Measurements from ENCODE around the gene CDK19. TPM values are rescaled to one million over a fixed set of nuclear protein-coding genes. Genes with fewer than 3 reads are reported as not detected.

The CDK19 gene
- total and polyA plus RNA-seq, 7 experiments from 2014 or later: 1.3 to 24.4 (median 20.4) TPM

GRCh38 chr6:110615722-110616121 is 199.5 kb downstream of the CDK19 start:
- Mint-ChIP-seq H3K4me1 (peaks cover 0 to 14% (median 0%) of the 10 kb centered on the region in 7 donors), H3K27me3 (no peaks in the 10 kb centered on the region), H3K27ac (no peak overlapping the region), H3K9me3 (no peaks in the 10 kb centered on the region), H3K36me3 (peaks cover 0 to 50% (median 19%) of the 10 kb centered on the region in 5 donors), H3K4me3 (no peak overlapping the region)
- Histone ChIP-seq H3K4me3 (ENCODE audit: low read length) (no peak overlapping the region), H3K9me3 (ENCODE audit: control insufficient read depth in 2 of 3, low read length in 3 of 3) (no peaks in the 10 kb centered on the region), H3K27ac (ENCODE audit: low read depth, low read length) (no peak overlapping the region), H3K27me3 (ENCODE audit: control insufficient read depth in 2 of 2, insufficient read depth in 2 of 2, low read length in 2 of 2) (no peaks in the 10 kb centered on the region), H3K4me1 (ENCODE audit: control insufficient read depth in 2 of 2, insufficient read depth in 2 of 2, low read length in 2 of 2) (no peaks in the 10 kb centered on the region), H3K36me3 (ENCODE audit: control insufficient read depth in 2 of 3, insufficient read depth in 3 of 3, low read length in 3 of 3) (peaks cover 0 to 14% (median 5%) of the 10 kb centered on the region in 3 experiments)
- CTCF ChIA-PET: no interaction called here
- intact Hi-C loops (cut with micrococcal nuclease): no loop called here
- ATAC-seq: no peak
- POLR2A ChIA-PET: no interaction called here
- no peak for DNase-seq

GRCh38 chr6:110614586-110614985 is 200.7 kb downstream of the CDK19 start:
- no peak for DNase-seq
- Histone ChIP-seq H3K4me1 (ENCODE audit: control insufficient read depth in 2 of 2, insufficient read depth in 2 of 2, low read length in 2 of 2) (no peaks in the 10 kb centered on the region), H3K36me3 (ENCODE audit: control insufficient read depth in 2 of 3, insufficient read depth in 3 of 3, low read length in 3 of 3) (peaks cover 0 to 11% (median 5%) of the 10 kb centered on the region in 3 experiments), H3K27me3 (ENCODE audit: control insufficient read depth in 2 of 2, insufficient read depth in 2 of 2, low read length in 2 of 2) (no peaks in the 10 kb centered on the region), H3K9me3 (ENCODE audit: control insufficient read depth in 2 of 3, low read length in 3 of 3) (no peaks in the 10 kb centered on the region), H3K27ac (ENCODE audit: low read depth, low read length) (no peak overlapping the region), H3K4me3 (ENCODE audit: low read length) (no peak overlapping the region)
- ATAC-seq: no peak
- POLR2A ChIA-PET: no interaction called here
- no peak overlapping the region for H3K27ac Mint-ChIP-seq
- intact Hi-C loops (cut with micrococcal nuclease): no loop called here
- peaks cover 0 to 14% (median 0%) of the 10 kb centered on the region in 7 donors for H3K4me1 Mint-ChIP-seq
- H3K4me3 Mint-ChIP-seq: no peak overlapping the region
- no peaks in the 10 kb centered on the region for H3K27me3 Mint-ChIP-seq
- CTCF ChIA-PET: no interaction called here
- H3K9me3 Mint-ChIP-seq: no peaks in the 10 kb centered on the region
- peaks cover 0 to 40% (median 17%) of the 10 kb centered on the region in 5 donors for H3K36me3 Mint-ChIP-seq

GRCh38 chr6:110614106-110614505 is 201.2 kb downstream of the CDK19 start:
- Histone ChIP-seq H3K27ac (ENCODE audit: low read depth, low read length) (no peak overlapping the region), H3K36me3 (ENCODE audit: control insufficient read depth in 2 of 3, insufficient read depth in 3 of 3, low read length in 3 of 3) (peaks cover 0 to 11% (median 5%) of the 10 kb centered on the region in 3 experiments), H3K27me3 (ENCODE audit: control insufficient read depth in 2 of 2, insufficient read depth in 2 of 2, low read length in 2 of 2) (no peaks in the 10 kb centered on the region), H3K4me1 (ENCODE audit: control insufficient read depth in 2 of 2, insufficient read depth in 2 of 2, low read length in 2 of 2) (no peaks in the 10 kb centered on the region), H3K4me3 (ENCODE audit: low read length) (no peak overlapping the region), H3K9me3 (ENCODE audit: control insufficient read depth in 2 of 3, low read length in 3 of 3) (no peaks in the 10 kb centered on the region)
- ChIA-PET POLR2A (no interaction called here), CTCF (no interaction called here)
- Mint-ChIP-seq H3K4me3 (no peak overlapping the region), H3K9me3 (no peaks in the 10 kb centered on the region), H3K4me1 (peaks cover 0 to 14% (median 0%) of the 10 kb centered on the region in 7 donors), H3K27me3 (no peaks in the 10 kb centered on the region), H3K36me3 (peaks cover 0 to 38% (median 17%) of the 10 kb centered on the region in 5 donors), H3K27ac (no peak overlapping the region)
- DNase-seq (no peak), ATAC-seq (no peak)
- intact Hi-C loops (cut with micrococcal nuclease): no loop called here

GRCh38 chr6:110613356-110613755 is 201.9 kb downstream of the CDK19 start:
- Histone ChIP-seq H3K27ac (ENCODE audit: low read depth, low read length) (no peak overlapping the region), H3K27me3 (ENCODE audit: control insufficient read depth in 2 of 2, insufficient read depth in 2 of 2, low read length in 2 of 2) (no peaks in the 10 kb centered on the region), H3K9me3 (ENCODE audit: control insufficient read depth in 2 of 3, low read length in 3 of 3) (no peaks in the 10 kb centered on the region), H3K36me3 (ENCODE audit: control insufficient read depth in 2 of 3, insufficient read depth in 3 of 3, low read length in 3 of 3) (peaks cover 0 to 11% (median 5%) of the 10 kb centered on the region in 3 experiments), H3K4me3 (ENCODE audit: low read length) (no peak overlapping the region), H3K4me1 (ENCODE audit: control insufficient read depth in 2 of 2, insufficient read depth in 2 of 2, low read length in 2 of 2) (no peaks in the 10 kb centered on the region)
- intact Hi-C loops (cut with micrococcal nuclease): no loop called here
- H3K36me3 Mint-ChIP-seq: peaks cover 0 to 31% (median 13%) of the 10 kb centered on the region in 5 donors
- H3K27me3 Mint-ChIP-seq: no peaks in the 10 kb centered on the region
- peaks cover 0 to 7% (median 0%) of the 10 kb centered on the region in 7 donors for H3K4me1 Mint-ChIP-seq
- no peak overlapping the region for H3K27ac Mint-ChIP-seq
- ATAC-seq: no peak
- DNase-seq: no peak
- H3K9me3 Mint-ChIP-seq: no peaks in the 10 kb centered on the region
- POLR2A ChIA-PET: no interaction called here
- no peak overlapping the region for H3K4me3 Mint-ChIP-seq
- CTCF ChIA-PET: no interaction called here

- Histone ChIP-seq H3K27me3 (ENCODE audit: control insufficient read depth in 2 of 2, insufficient read depth in 2 of 2, low read length in 2 of 2) (no peaks in the 10 kb centered on the region), H3K36me3 (ENCODE audit: control insufficient read depth in 2 of 3, insufficient read depth in 3 of 3, low read length in 3 of 3) (peaks cover 0 to 11% (median 5%) of the 10 kb centered on the region in 3 experiments), H3K27ac (ENCODE audit: low read depth, low read length) (no peak overlapping the region), H3K9me3 (ENCODE audit: control insufficient read depth in 2 of 3, low read length in 3 of 3) (no peaks in the 10 kb centered on the region), H3K4me3 (ENCODE audit: low read length) (no peak overlapping the region), H3K4me1 (ENCODE audit: control insufficient read depth in 2 of 2, insufficient read depth in 2 of 2, low read length in 2 of 2) (no peaks in the 10 kb centered on the region)
- DNase-seq (no peak), ATAC-seq (no peak)
- Mint-ChIP-seq H3K9me3 (no peaks in the 10 kb centered on the region), H3K4me3 (no peak overlapping the region), H3K36me3 (peaks cover 0 to 30% (median 12%) of the 10 kb centered on the region in 5 donors), H3K27ac (no peak overlapping the region), H3K4me1 (peaks cover 0 to 4% (median 0%) of the 10 kb centered on the region in 7 donors), H3K27me3 (no peaks in the 10 kb centered on the region)
- ChIA-PET CTCF (no interaction called here), POLR2A (no interaction called here)
- intact Hi-C loops (cut with micrococcal nuclease): no loop called here
Observed at GRCh38 chr6:110612298-110612697, 203.0 kb downstream of the CDK19 start.

GRCh38 chr6:110609101-110609500 is 206.2 kb downstream of the CDK19 start:
- H3K9me3 ChIP-seq (ENCODE audit: control insufficient read depth in 2 of 3, low read length in 3 of 3): no peaks in the 10 kb centered on the region
- peaks cover 0 to 12% (median 5%) of the 10 kb centered on the region in 5 donors for H3K36me3 Mint-ChIP-seq
- H3K36me3 ChIP-seq (ENCODE audit: control insufficient read depth in 2 of 3, insufficient read depth in 3 of 3, low read length in 3 of 3): peaks cover 0 to 8% (median 0%) of the 10 kb centered on the region in 3 experiments
- no peaks in the 10 kb centered on the region for H3K27me3 ChIP-seq (ENCODE audit: control insufficient read depth in 2 of 2, insufficient read depth in 2 of 2, low read length in 2 of 2)
- intact Hi-C loops (cut with micrococcal nuclease): no loop called here
- H3K27ac Mint-ChIP-seq: no peak overlapping the region
- H3K27ac ChIP-seq (ENCODE audit: low read depth, low read length): no peak overlapping the region
- DNase-seq (no peak), ATAC-seq (no peak)
- no peak overlapping the region for H3K4me3 Mint-ChIP-seq
- ChIA-PET CTCF (no interaction called here), POLR2A (no interaction called here)
- H3K4me3 ChIP-seq (ENCODE audit: low read length): no peak overlapping the region
- H3K27me3 Mint-ChIP-seq: no peaks in the 10 kb centered on the region
- no peaks in the 10 kb centered on the region for H3K4me1 ChIP-seq (ENCODE audit: control insufficient read depth in 2 of 2, insufficient read depth in 2 of 2, low read length in 2 of 2)
- peaks cover 0 to 4% (median 0%) of the 10 kb centered on the region in 11 donors for H3K9me3 Mint-ChIP-seq
- peaks cover 0 to 2% (median 0%) of the 10 kb centered on the region in 7 donors for H3K4me1 Mint-ChIP-seq

- ChIA-PET POLR2A (interaction anchor here (0.6 kb wide), 1 partner anchor 1067 kb away, joined by 4 read pairs; no protein-coding TSS in a partner anchor), CTCF (no interaction called here)
- Histone ChIP-seq H3K27ac (ENCODE audit: low read depth, low read length) (no peak overlapping the region), H3K9me3 (ENCODE audit: control insufficient read depth in 2 of 3, low read length in 3 of 3) (no peaks in the 10 kb centered on the region), H3K4me1 (ENCODE audit: control insufficient read depth in 2 of 2, insufficient read depth in 2 of 2, low read length in 2 of 2) (no peaks in the 10 kb centered on the region), H3K4me3 (ENCODE audit: low read length) (no peak overlapping the region), H3K36me3 (ENCODE audit: control insufficient read depth in 2 of 3, insufficient read depth in 3 of 3, low read length in 3 of 3) (no peaks in the 10 kb centered on the region), H3K27me3 (ENCODE audit: control insufficient read depth in 2 of 2, insufficient read depth in 2 of 2, low read length in 2 of 2) (no peaks in the 10 kb centered on the region)
- intact Hi-C loops (cut with micrococcal nuclease): no loop called here
- Mint-ChIP-seq H3K4me3 (no peak overlapping the region), H3K27me3 (no peaks in the 10 kb centered on the region), H3K36me3 (peaks cover 0 to 11% (median 5%) of the 10 kb centered on the region in 5 donors), H3K9me3 (peaks cover 0 to 4% (median 0%) of the 10 kb centered on the region in 11 donors), H3K4me1 (peaks cover 0 to 2% (median 0%) of the 10 kb centered on the region in 7 donors), H3K27ac (no peak overlapping the region)
- DNase-seq: no peak
- no peak for ATAC-seq
Observed at GRCh38 chr6:110608151-110608550, 207.1 kb downstream of the CDK19 start.
